NCI-H187 treated with DMSO at 0.1 percent for 48 hours (cell line): ENCODE results near the gene ZCCHC2.

Experiments
- DNase-seq: peaks from one replicate; lab custom pipeline; 2025; lab: John Stamatoyannopoulos, UW

ZCCHC2 gene

GRCh38 chr18:62578980-62579511, 56.2 kb downstream of the ZCCHC2 start:
- no peak for DNase-seq

- no peak for DNase-seq
These were observed 60.6 kb downstream of the ZCCHC2 start for GRCh38 chr18:62583376-62583775.

GRCh38 chr18:62584241-62585120, 61.7 kb downstream of the ZCCHC2 start:
- DNase-seq = peak; percentile 5

GRCh38 chr18:62585274-62586150, 62.7 kb downstream of the ZCCHC2 start:
- DNase-seq = no peak

GRCh38 chr18:62586151-62586774, 63.4 kb downstream of the ZCCHC2 start:
- DNase-seq = no peak

- DNase-seq = no peak
These were observed 64.1 kb downstream of the ZCCHC2 start for GRCh38 chr18:62586781-62587487.

GRCh38 chr18:62587689-62588088, 64.9 kb downstream of the ZCCHC2 start:
- DNase-seq = no peak

- DNase-seq = no peak
These were observed 65.4 kb downstream of the ZCCHC2 start for GRCh38 chr18:62588217-62588616.

- no peak for DNase-seq
These were observed 68.2 kb downstream of the ZCCHC2 start for GRCh38 chr18:62590799-62591590.

- no peak for DNase-seq
These were observed 73.5 kb downstream of the ZCCHC2 start for GRCh38 chr18:62596145-62597005.

GRCh38 chr18:62601871-62602270, 79.0 kb downstream of the ZCCHC2 start:
- no peak for DNase-seq

- DNase-seq = no peak
These were observed 79.9 kb downstream of the ZCCHC2 start for GRCh38 chr18:62602706-62603105.

- DNase-seq = no peak
These were observed 80.4 kb downstream of the ZCCHC2 start for GRCh38 chr18:62603211-62603610.

- no peak for DNase-seq
These were observed 81.2 kb downstream of the ZCCHC2 start for GRCh38 chr18:62603979-62604378.

- no peak for DNase-seq
These were observed 82.9 kb downstream of the ZCCHC2 start for GRCh38 chr18:62605685-62606084.

- DNase-seq = no peak
These were observed 83.3 kb downstream of the ZCCHC2 start for GRCh38 chr18:62606106-62606505.

- no peak for DNase-seq
These were observed 84.5 kb downstream of the ZCCHC2 start for GRCh38 chr18:62607302-62607701.

GRCh38 chr18:62607708-62608428, 85.0 kb downstream of the ZCCHC2 start:
- no peak for DNase-seq

- no peak for DNase-seq
These were observed 86.9 kb downstream of the ZCCHC2 start for GRCh38 chr18:62609764-62610163.
